Smooth muscle cell of the brain vasculature (primary cell): Measurements from ENCODE around the gene KATNBL1.
"Not testable (repeated sequence)": the region's sequence is repeated elsewhere in the genome, so short reads cannot be mapped to it uniquely, and the experiment has no call there.

ENCODE experiments used
- DNase-seq: peaks from one replicate; pipeline ENCODE4 v3.0.0-alpha.2; 2012; ENCODE audit warnings: low read depth, low spot score

KATNBL1 gene

DNA sequence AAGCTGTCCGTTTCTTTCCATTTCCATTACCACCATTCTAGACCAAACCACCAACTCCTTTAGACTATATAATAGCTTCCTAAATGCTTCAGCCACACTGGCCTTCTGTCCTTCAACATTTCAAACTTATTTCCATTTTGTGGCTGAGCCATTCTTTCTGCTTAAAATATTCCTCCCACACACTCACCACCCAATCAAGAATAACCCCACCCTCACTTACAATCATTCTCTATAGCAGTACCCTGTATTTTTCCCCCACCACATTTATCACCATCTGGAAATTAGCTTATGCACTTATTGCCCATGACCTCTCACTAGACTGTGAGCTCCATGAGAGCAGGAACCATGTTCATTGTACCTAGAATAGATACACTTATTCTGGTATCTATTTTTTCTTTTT is 6.6 kb downstream of the KATNBL1 start:
- no peak for DNase-seq

DNA sequence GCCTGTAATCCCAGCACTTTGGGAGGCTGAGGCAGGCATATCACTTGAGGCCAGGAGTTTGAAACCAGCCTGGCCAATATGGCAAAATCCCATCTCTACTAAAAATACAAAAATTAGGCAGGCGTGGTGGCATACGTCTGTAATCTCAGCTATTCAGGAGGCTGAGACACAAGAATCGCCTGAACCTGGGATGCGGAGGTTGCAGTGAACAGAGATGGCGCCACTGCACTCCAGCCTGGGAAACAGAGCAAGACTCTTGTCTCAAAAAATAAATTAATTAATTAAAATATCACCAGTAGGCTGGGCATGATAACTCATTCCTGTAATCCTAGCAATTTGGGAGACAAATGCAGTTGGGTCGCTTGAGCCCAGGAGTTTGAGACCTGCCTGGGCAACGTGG is 16.6 kb downstream of the KATNBL1 start:
- not testable (repeated sequence) for DNase-seq

DNA sequence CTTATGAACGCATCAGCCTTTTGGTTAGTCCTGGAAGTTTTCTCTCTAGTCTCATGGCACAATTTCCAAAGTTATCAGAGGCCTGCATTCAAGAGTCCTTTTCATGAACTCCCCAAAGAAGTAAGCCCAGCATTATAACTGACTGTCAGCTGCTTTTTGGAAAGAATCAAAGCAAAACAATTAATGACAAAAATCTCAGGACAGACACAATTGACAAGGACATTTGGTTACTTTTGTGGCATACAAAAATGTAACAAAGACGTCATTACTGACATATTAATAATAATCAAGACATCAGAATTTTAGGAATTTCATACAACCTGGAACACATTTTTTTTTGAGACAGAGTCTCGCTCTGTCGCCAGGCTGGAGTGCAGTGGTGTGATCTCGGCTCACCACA is 21.2 kb downstream of the KATNBL1 start:
- no peak for DNase-seq

DNA sequence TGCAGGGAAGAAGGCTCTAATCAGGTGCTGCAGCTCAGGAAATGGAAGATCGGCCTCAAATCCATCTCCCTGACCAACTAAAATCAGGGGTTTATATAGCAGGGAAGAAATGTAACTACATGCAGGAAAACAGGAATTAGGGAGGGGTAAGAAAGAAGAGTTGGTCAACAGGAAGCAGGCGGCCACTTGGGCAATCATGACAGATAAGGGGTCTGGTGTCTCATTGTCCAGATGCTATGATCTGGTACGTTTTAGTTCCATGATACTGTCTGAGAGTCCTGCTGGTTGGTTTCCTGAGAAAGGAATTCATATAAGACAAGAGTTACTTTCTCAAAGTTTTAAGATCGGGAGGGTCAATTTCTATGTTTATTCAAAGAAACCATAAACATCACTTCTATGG is 24.2 kb downstream of the KATNBL1 start:
- DNase-seq, result no peak

DNA sequence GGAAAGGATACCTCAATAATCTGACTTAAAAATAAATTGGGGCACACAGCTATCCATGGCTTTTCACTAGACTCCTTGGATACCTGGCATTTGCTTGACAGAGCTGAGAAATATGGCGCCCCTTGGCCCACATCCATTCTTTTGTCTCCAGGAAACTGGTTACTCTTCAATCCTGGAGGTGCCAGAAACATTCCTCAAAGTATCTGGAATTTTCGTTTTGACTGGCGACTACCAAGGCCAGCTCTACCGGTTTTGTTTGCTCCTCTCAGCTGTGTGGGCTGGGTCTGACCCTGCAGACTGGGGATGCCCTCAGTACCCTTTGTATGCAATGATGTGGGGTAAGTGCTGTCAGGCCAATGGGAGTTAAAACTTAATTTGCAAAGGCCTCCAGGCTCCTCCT is 27.0 kb downstream of the KATNBL1 start:
- DNase-seq, result no peak

DNA sequence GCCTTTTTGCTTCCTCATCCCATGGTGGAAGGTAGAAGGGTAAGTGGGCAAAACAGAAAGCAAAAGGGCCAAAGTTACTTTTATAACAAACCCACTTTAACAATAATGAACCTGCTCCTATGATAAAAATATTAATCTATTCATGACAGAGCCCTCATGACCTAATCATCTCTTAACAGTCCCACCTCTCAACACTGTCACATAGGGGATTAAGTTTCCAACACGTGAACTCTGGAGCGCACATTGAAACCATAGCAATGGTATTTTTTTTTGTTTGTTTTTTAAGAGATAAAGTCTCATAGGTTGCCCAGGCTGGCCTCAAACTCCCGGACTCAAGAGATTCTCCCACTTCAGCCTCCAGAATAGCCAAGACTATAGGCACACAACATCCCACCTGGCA is 30.7 kb downstream of the KATNBL1 start:
- no peak for DNase-seq

DNA sequence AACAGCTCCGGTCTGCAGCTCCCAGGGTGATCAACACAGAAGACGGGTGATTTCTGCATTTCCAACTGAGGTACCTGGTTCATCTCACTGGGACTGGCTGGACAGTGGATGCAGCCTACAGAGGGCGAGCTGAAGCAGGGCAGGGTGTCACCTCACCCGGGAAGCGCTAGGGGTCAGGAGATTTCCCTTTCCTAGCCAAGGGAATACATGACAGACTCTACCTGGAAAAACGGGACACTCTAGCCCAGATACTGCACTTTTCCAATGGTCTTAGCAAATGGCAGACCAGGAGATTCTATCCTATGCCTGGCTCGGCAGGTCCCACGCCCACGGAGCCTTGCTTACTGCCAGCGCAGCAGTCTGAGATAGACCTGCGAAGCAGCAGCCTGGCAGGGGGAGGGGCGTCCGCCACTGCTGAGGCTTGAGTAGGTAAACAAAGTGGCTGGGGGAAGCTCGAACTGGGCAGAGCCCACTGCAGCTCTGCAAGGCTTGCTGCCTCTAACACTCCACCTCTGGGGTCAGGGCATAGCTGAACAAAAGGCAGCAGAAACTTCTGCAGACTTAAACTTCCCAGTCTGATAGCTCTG is 43.8 kb downstream of the KATNBL1 start:
- not testable (repeated sequence) for DNase-seq

DNA sequence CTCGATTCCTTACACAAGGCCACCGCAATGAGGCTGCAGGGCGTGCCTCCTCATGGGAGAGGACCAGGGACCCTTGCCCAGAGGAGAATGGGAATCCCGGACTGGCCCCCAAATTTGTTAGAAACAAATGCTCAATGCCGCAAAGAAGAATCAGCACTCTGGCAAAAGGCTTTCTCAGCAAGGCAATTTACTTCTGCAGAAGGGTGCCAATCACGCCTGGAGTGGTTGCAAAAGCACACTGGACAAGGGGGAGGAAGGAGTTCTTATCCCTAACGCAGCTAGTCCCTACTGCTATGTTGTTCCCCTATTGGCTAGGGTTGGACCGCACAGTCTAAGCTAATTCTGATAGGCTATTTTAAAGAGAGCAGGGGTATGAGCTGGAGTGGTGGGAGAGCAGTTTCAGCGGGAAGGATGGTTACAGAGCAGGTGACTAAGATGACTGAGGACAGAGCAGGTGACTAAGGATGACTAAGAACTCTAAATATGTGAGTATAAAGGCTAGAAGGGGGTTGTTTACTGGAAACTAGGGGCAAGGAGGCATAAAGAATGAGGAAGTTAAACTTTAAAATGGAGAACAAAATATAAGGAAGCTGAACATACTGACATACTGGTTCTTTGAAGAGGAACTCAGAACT is 48.5 kb downstream of the KATNBL1 start:
- no peak for DNase-seq

DNA sequence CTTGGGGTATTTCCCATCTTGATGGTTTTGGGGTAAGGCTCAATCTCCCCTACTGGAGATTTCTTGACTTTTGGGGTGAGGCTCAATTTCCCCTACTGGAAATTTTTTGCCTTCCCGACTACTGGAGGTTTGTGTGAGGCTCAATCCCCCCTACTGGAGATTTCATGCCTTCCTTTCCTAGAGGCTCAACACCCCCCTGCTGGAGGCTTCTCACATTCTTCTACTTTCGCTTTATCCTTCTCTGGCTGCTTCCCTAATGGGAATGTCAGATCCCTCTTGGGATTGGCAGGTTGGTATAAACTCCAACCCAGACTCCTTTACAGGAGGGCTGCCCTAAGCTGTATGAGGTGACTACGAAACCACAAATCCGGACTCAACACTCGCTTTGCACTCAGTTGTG is 49.2 kb downstream of the KATNBL1 start:
- DNase-seq, result no peak

DNA sequence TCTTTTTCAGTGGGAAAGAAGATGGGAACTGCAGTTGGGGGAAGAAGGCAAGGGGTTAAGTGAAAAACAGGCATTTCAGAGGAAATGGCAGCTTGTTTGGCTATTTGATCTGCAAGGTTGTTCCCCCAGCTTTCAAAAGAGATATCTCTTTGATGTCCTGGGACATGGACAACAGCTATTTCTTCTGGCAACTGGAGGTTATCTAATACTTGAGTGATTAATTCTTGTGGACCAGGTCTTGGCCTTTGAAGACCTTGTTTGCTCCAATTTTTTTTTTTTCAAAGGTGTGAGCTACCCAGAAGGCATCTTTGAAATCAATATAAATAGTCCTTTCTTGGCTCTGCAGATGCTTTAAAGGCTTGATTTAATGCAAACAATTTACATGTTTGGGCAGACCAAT is 51.5 kb downstream of the KATNBL1 start:
- DNase-seq, result no peak

DNA sequence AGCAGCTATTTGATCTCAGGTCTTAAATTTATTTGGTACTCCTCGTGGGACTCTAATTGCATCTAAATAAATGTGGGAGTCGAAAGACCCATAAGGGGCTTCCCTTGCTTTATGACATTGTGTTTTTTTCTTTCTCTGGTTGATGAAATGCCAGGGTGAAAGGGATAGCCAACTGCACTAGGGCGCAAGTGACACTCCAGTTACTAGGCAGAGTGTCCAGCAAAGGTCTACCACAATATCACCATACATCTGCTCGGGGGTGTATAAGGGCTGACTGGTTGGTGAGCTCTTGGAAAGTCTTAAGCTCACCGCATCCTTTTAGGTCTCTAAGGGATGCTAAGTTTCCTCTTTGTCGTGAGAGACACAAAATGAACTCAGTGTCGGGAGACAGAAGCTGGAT is 54.0 kb downstream of the KATNBL1 start:
- no peak for DNase-seq

DNA sequence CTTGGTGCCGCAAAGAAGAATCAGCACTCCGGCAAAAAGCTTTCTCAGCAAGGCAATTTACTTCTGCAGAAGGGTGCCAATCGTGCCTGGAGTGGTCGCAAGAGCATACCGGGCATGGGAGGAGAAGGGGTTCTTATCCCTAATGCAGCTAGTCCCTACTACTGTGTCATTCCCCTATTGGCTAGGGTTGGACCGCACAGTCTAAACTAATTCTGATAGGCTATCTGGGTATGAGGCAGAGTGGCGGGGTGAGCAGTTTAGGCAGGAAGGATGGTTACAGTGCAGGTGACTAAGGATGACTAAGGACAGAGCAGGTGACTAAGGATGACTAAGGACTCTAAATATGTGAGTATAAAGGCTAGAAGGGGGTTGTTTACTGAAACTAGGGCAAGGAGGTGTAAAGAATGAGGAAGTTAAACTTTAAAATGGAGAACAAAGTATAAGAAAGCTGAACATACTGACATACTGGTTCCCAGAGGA is 55.1 kb downstream of the KATNBL1 start:
- DNase-seq, result no peak

DNA sequence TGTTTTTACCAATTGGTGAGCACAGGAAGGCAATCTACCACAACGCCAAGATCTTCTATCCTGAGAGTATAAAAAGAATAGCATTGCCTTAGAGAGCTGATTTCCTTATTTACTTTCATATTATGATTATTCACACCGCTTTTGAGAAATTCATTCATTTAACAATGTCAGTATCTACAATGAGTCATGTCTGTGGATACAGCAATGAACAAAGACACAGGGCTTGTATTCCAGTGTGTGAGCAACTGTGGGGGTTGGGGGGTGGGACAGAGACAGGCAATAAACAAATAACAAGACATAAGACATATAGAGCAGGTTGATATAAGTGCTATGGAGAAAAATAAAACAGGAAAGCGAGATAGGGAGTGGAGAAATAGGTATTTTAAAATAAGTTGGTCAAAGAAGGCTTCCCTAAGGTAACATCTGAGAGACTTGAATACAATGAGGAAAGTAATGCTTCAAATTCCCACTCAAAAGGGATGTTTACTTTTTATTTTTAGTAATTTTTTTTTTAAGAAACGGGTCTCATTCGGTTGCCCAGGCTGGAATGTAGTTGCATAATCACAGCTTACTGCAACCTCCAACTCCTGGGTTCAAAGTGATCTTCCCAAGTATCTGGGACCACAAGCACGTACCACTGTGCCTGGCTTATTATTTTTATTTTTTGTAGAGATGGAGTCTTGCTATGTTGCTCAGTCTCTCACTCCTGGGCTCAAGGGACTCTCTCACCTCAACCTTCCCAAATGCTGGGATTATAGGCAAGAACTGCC is 62.3 kb downstream of the KATNBL1 start:
- DNase-seq, result no peak

DNA sequence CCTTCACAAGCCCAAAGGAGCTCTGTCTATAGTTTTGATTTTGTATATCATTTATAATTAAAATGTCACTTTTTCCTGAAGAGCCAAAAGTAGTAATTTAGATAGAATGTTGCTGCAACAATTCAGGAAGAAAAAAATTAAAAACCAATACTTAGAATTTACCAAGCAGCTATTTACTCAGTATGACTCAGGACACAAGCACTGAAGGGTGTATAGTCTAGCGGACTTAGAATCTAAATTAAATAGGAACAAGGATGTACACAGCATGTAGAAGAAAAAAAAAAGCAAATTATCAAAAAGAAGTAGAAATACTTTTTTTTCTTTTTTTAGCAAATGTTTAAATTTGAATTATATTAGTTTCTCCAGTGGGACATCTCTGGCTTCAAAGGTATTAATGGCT is 76.4 kb downstream of the KATNBL1 start:
- DNase-seq, result no peak

DNA sequence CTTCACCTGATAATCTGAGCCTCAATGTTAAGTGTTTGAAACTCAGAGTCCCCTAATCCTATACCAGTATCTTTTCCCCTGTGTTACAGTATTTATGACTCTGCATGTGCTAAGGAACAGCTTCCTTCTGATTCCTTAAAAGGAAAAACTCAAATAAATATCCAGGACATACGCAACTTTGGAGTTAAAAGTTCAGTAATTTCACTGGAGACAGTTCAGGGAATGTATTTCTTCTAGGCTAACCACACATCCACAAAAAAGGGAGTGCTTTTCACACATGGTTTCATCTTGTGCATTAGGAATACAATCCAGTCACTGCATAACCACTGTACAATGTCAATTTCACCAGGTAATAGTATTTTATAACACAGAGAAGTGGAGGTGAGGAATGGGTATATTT is 77.0 kb downstream of the KATNBL1 start:
- no peak for DNase-seq

DNA sequence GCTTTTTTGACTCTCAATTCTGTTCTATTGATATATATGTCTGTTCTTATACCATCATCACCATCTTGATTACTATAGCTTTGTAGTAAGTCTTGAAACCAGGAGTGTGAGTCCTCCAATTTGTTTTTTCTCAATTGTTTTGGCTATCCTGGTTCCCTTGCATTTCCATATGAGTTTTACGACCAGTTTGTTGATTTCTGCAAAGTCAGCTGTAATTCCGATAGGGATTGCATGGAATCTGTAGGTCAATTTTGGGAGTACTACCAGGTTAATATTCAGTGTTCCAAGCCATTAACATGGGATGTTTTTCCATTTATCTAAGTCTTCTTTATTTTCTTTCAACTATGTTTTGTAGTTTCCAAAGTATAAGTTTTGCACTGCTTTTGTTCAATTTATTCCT is 81.0 kb downstream of the KATNBL1 start:
- no peak for DNase-seq

DNA sequence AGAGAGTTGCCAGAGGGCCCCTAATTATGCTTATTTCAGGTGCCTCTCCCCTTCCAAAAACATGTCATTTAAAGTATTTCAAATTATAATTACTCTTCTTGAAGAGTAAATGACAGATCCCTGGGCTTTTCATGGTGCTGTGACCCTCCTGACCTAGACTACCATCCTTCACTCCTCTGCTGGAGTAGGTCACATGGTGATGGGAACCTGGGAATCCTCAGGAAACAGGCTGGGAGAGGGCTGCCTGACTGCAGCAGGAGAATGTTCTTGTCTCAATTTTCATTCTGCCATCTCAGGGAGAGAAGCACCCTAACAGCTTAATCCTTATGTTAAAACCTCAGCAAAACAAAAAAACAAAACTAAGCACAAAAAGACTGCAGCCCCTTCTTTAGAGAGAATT is 83.4 kb downstream of the KATNBL1 start:
- DNase-seq, result no peak

DNA sequence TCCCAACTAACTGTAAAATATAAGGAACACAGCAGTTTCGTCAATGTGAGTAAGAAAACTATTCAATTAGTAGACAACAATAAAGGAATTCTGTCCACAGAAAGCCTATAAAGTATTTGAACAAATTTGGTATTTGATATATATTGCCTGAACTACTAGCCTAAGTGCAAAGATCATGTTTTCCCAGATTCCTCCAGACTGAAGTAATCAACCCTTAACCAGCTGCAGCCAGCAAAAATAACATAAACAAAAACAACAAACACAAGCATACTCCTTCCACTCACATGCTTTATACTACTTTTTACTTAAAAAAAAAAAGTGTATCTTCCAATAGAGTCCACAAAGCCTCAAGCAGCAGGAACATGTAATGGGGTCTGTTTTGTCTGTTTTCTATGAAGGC is 84.0 kb downstream of the KATNBL1 start:
- DNase-seq, result no peak

DNA sequence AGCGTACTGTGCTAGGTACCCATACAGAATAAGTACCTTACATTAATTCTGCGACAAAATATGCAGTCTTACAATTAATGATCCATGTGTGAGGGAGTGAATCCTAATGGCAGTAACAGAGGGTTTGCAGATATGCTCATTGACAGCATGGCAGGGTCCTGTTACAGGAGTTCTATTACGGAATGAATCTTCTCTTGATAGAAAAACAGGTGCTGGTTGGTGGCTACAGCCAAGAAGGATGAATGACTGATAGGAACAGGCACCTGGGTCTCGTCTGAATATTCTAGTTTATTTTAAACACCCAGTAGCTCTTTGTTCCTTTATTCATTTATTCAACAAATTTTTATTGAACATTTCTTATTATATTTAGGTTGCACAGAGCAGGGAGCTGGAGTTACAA is 85.2 kb downstream of the KATNBL1 start:
- DNase-seq, result no peak

DNA sequence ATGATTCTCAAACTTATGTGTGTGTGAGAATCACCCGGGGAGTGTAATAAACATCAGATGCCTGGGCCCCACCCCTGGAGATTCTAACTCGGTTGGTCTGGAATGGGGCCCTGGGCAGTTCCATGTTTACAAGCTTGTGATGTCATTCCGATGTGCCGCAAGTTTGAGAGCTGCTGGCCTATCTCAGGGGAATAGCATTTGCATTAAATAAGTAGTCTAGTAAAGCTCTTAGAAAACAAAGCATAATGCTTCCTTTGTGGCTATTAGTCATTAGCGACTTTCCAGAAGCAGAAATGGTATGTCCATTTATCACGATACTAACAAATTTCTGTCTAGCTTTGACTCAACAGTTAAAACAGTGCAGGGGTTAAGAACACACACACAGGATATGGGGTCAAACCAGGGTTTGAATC is 87.1 kb downstream of the KATNBL1 start:
- DNase-seq, result peak; percentile 58

DNA sequence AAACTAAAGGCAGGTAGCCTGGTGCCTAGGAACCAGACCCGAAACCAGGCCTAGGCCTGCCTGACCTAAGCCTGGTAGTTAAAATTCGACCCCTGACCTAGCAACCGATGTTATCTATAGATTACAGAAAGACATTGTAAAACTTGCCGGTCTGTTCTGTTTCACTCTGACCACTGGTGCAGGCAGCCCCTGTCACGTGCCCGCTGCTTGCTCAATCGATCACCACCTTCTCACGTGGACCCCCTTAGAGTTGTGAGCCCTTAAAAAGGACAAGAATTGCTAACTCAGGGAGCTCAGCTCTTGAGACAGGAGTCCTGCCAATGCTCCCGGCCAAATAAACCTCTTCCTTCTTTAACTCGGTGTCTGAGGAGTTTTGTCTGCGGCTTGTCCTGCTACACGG is 88.1 kb downstream of the KATNBL1 start:
- not testable (repeated sequence) for DNase-seq

DNA sequence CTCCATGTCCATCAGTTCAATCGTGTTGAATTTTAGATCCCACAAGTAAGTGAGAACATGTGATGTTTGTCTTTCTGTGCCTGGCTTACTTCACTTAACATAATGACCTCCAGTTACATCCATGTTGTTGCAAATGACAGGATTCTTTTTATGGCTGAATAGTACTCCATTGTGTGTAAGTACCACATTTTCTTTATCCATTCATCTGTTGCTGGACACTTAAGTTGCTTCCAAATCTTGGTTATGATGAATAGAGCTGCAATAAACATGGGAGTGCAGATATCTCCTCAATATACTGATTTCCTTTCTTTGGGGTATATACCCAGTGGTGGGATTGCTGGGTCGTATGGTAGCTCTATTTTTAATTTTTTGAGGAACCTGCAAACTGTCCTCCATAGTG is 89.5 kb downstream of the KATNBL1 start:
- DNase-seq, result not testable (repeated sequence)

DNA sequence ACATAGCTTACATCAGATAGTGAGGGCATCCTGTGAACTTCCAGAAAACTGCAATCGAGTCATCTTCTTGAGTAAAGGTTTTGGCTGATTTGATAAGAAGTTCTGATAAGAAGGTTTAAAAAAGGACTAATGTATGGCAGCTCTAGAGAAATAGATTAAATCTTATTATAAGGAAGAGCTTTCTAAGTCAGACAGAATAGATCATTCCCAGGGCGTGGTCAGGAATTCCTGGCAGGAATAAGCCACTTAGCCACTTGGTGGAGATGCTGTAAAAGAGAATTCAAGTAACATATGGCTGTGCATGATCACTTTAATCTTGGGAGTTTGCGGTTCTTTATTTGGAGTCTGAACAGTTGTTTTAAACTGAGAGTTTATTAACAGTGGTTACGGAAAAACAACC is 90.6 kb downstream of the KATNBL1 start:
- no peak for DNase-seq
